Stimulated activated CD4-positive, alpha-beta T cell treated with anti-CD3 and anti-CD28 coated beads, Interleukin-1b, Interleukin-23, amount 100 ng/mL, for 4 hours (primary cell): ENCODE results near the gene VWF.

Source experiments
- DNase-seq, 2 donors: peaks; one replicate each; pipeline ENCODE4 v3.0.0-alpha.2; 2020; ENCODE audit warnings: low read depth in 2 of 2

VWF gene

GRCh38 chr12:5948696-5949095 is 175.8 kb downstream of the VWF start:
- DNase-seq, result no peak

GRCh38 chr12:5947006-5947405 is 177.5 kb downstream of the VWF start:
- DNase-seq, result no peak

GRCh38 chr12:5946388-5946787 is 178.1 kb downstream of the VWF start:
- no peak for DNase-seq

GRCh38 chr12:5945071-5946008 is 179.1 kb downstream of the VWF start, which contains the start of gene ANO2:
Gene ANO2 (minus strand): TSS chr12:5945259. CDS start chr12:5945217, 42 bp downstream.
- DNase-seq, result no peak

- DNase-seq, result no peak
Observed at GRCh38 chr12:5944688-5945070, 179.8 kb downstream of the VWF start.

GRCh38 chr12:5944053-5944452 is 180.4 kb downstream of the VWF start:
- DNase-seq, result no peak

- no peak for DNase-seq
Observed at GRCh38 chr12:5941907-5942306, 182.6 kb downstream of the VWF start.

GRCh38 chr12:5927732-5928516 is 196.5 kb downstream of the VWF start:
- no peak for DNase-seq

- DNase-seq, result no peak
Observed at GRCh38 chr12:5925646-5926045, 198.8 kb downstream of the VWF start.

GRCh38 chr12:5924342-5924741 is 200.1 kb downstream of the VWF start:
- no peak for DNase-seq

GRCh38 chr12:5923751-5924150 is 200.7 kb downstream of the VWF start:
- DNase-seq, result no peak

- no peak for DNase-seq
Observed at GRCh38 chr12:5923043-5923605, 201.3 kb downstream of the VWF start.

GRCh38 chr12:5921966-5922899 is 202.2 kb downstream of the VWF start:
- DNase-seq, result no peak

GRCh38 chr12:5921027-5921909 is 203.2 kb downstream of the VWF start:
- no peak for DNase-seq

GRCh38 chr12:5916785-5917290 is 207.6 kb downstream of the VWF start:
- DNase-seq, result no peak

- no peak for DNase-seq
Observed at GRCh38 chr12:5915511-5915910, 209.0 kb downstream of the VWF start.

- no peak for DNase-seq
Observed at GRCh38 chr12:5914387-5915149, 209.9 kb downstream of the VWF start.

GRCh38 chr12:5913387-5913786 is 211.1 kb downstream of the VWF start:
- DNase-seq, result no peak
